ENCODE data around the gene SPOCK2.

Gene SPOCK2

GRCh38 chr10:72090326-72090725 is 2.0 kb upstream of the SPOCK2 start:
- no peak for DNase-seq (ENCODE audit: low read depth in 2 of 2, low spot score in 1 of 2)

GRCh38 chr10:72089618-72090017 is 1.3 kb upstream of the SPOCK2 start:
- DNase-seq (ENCODE audit: low read depth in 2 of 2, low spot score in 1 of 2): no peak

- no peak for DNase-seq (ENCODE audit: low read depth in 2 of 2, low spot score in 1 of 2)
These were observed 681 bp upstream of the SPOCK2 start for GRCh38 chr10:72088889-72089575.

- no peak for DNase-seq (ENCODE audit: low read depth in 2 of 2, low spot score in 1 of 2)
These were observed 871 bp downstream of the SPOCK2 start for GRCh38 chr10:72087392-72087968.

- DNase-seq (ENCODE audit: low read depth in 2 of 2, low spot score in 1 of 2): peak; percentile 31 to 49
These were observed 1.6 kb downstream of the SPOCK2 start for GRCh38 chr10:72086466-72087391.

- no peak for DNase-seq (ENCODE audit: low read depth in 2 of 2, low spot score in 1 of 2)
These were observed 2.4 kb downstream of the SPOCK2 start for GRCh38 chr10:72085864-72086465.

GRCh38 chr10:72085166-72085565 is 3.2 kb downstream of the SPOCK2 start:
- no peak for DNase-seq (ENCODE audit: low read depth in 2 of 2, low spot score in 1 of 2)

GRCh38 chr10:72083790-72084459 is 4.4 kb downstream of the SPOCK2 start:
- DNase-seq (ENCODE audit: low read depth in 2 of 2, low spot score in 1 of 2): no peak

GRCh38 chr10:72082856-72083789 is 5.2 kb downstream of the SPOCK2 start:
- DNase-seq (ENCODE audit: low read depth in 2 of 2, low spot score in 1 of 2): no peak

GRCh38 chr10:72081772-72082590 is 6.4 kb downstream of the SPOCK2 start:
- no peak for DNase-seq (ENCODE audit: low read depth in 2 of 2, low spot score in 1 of 2)

GRCh38 chr10:72081210-72081609 is 7.1 kb downstream of the SPOCK2 start:
- no peak for DNase-seq (ENCODE audit: low read depth in 2 of 2, low spot score in 1 of 2)

GRCh38 chr10:72080042-72080975 is 8.0 kb downstream of the SPOCK2 start:
- no peak for DNase-seq (ENCODE audit: low read depth in 2 of 2, low spot score in 1 of 2)

- peak; percentile 54 to 59 for DNase-seq (ENCODE audit: low read depth in 2 of 2, low spot score in 1 of 2)
These were observed 9.0 kb downstream of the SPOCK2 start for GRCh38 chr10:72079356-72079755.

GRCh38 chr10:72077275-72077990 is 10.9 kb downstream of the SPOCK2 start:
- DNase-seq (ENCODE audit: low read depth in 2 of 2, low spot score in 1 of 2): no peak

- no peak for DNase-seq (ENCODE audit: low read depth in 2 of 2, low spot score in 1 of 2)
These were observed 11.6 kb downstream of the SPOCK2 start for GRCh38 chr10:72076756-72077155.

- DNase-seq (ENCODE audit: low read depth in 2 of 2, low spot score in 1 of 2): no peak
These were observed 12.8 kb downstream of the SPOCK2 start for GRCh38 chr10:72075376-72076115.
